H9 (cell line): ENCODE results near the gene MMP19. TPM values are rescaled to one million over a fixed set of nuclear protein-coding genes. Genes with fewer than 3 reads are reported as not detected.

Experiments used
- DNase-seq: peaks from one replicate; pipeline ENCODE4 v3.0.0-alpha.2; 2017
- H2AFZ ChIP-seq: one replicate; pipeline ENCODE4 v1.6.1; 2013; ENCODE audit warnings: mild to moderate bottlenecking, low read length, control low read depth, moderate library complexity
- H2AK5ac ChIP-seq: 2 replicates; pipeline ENCODE4 v1.6.1; 2013; ENCODE audit warnings: low read length, control low read depth, mixed read lengths; ENCODE audit not compliant: insufficient read length
- H2BK120ac ChIP-seq: one replicate; pipeline ENCODE4 v1.6.1; 2013; ENCODE audit warnings: low read depth, mild to moderate bottlenecking, low read length, control low read depth, inconsistent platforms; ENCODE audit not compliant: poor library complexity, severe bottlenecking
- H2BK12ac ChIP-seq: 2 replicates; pipeline ENCODE4 v1.6.1; 2013; ENCODE audit warnings: low read length, control low read depth, mixed read lengths, low read depth; ENCODE audit not compliant: insufficient read length
- H2BK15ac ChIP-seq: 2 replicates; pipeline ENCODE4 v1.6.1; 2013; ENCODE audit warnings: low read depth, low read length, control low read depth
- H2BK20ac ChIP-seq: one replicate; pipeline ENCODE4 v1.6.1; 2013; ENCODE audit warnings: low read depth, mild to moderate bottlenecking, low read length, control low read depth, inconsistent platforms; ENCODE audit not compliant: poor library complexity, severe bottlenecking
- H2BK5ac ChIP-seq: 2 replicates; pipeline ENCODE4 v1.6.1; 2013; ENCODE audit warnings: low read length, control low read depth, mixed read lengths; ENCODE audit not compliant: insufficient read length
- H3K14ac ChIP-seq: 2 replicates; pipeline ENCODE4 v1.6.1; 2013; ENCODE audit warnings: low read length, control low read depth; ENCODE audit not compliant: insufficient read depth
- H3K18ac ChIP-seq: 2 replicates; pipeline ENCODE4 v1.6.1; 2013; ENCODE audit warnings: low read depth, mild to moderate bottlenecking, mixed read lengths, low read length, control low read depth; ENCODE audit not compliant: insufficient read length
- H3K23ac ChIP-seq: 2 replicates; pipeline ENCODE4 v1.6.1; 2013; ENCODE audit warnings: low read length, control low read depth, mixed read lengths, low read depth; ENCODE audit not compliant: insufficient read length
- H3K23me2 ChIP-seq: 2 replicates; pipeline ENCODE4 v1.6.1; 2013; ENCODE audit warnings: low read depth, mild to moderate bottlenecking, mixed read lengths, low read length, control low read depth; ENCODE audit not compliant: insufficient read length, poor library complexity, severe bottlenecking
- H3K27ac ChIP-seq: 2 replicates; pipeline ENCODE4 v1.5.1; 2013; ENCODE audit warnings: low read length, control low read depth, mixed read lengths, low read depth; ENCODE audit not compliant: insufficient read length
- H3K27me3 ChIP-seq: 2 replicates; pipeline ENCODE4 v1.6.1; 2013; ENCODE audit warnings: low read length, control low read depth, inconsistent platforms; ENCODE audit not compliant: insufficient read depth
- H3K4ac ChIP-seq: 2 replicates; pipeline ENCODE4 v1.6.1; 2013; ENCODE audit warnings: low read depth, mild to moderate bottlenecking, control low read depth, inconsistent platforms, low read length, moderate library complexity
- H3K4me1 ChIP-seq: 2 replicates; pipeline ENCODE4 v1.6.1; 2013; ENCODE audit warnings: low read length, control low read depth, inconsistent platforms; ENCODE audit not compliant: insufficient read depth
- H3K4me2 ChIP-seq: 2 replicates; pipeline ENCODE4 v1.6.1; 2013; ENCODE audit warnings: low read length, control low read depth, mixed read lengths; ENCODE audit not compliant: insufficient read length, insufficient read depth
- H3K56ac ChIP-seq: 2 replicates; pipeline ENCODE4 v1.6.1; 2013; ENCODE audit warnings: low read depth, mild to moderate bottlenecking, mixed read lengths, low read length, control low read depth; ENCODE audit not compliant: insufficient read length
- H3K79me1 ChIP-seq: 2 replicates; pipeline ENCODE4 v1.6.1; 2013; ENCODE audit warnings: low read depth, mild to moderate bottlenecking, moderate library complexity, low read length, control low read depth, inconsistent platforms; ENCODE audit not compliant: insufficient read depth, poor library complexity, severe bottlenecking
- H3K79me2 ChIP-seq: 2 replicates; pipeline ENCODE4 v1.6.1; 2013; ENCODE audit warnings: low read length, control low read depth, inconsistent platforms; ENCODE audit not compliant: insufficient read depth
- H3K9ac ChIP-seq: 2 replicates; pipeline ENCODE4 v1.6.1; 2013; ENCODE audit warnings: low read length, control low read depth, mixed read lengths; ENCODE audit not compliant: insufficient read length; ENCODE audit errors: extremely low read depth
- H3K9me3 ChIP-seq: one replicate; pipeline ENCODE4 v1.6.1; 2013; ENCODE audit warnings: low read depth, low read length, inconsistent platforms; ENCODE audit not compliant: control insufficient read depth
- H3T11ph ChIP-seq: one replicate; pipeline ENCODE4 v1.6.1; 2013; ENCODE audit warnings: mild to moderate bottlenecking, low read length, control low read depth, inconsistent platforms
- H4K20me1 ChIP-seq: one replicate; pipeline ENCODE4 v1.6.1; 2013; ENCODE audit not compliant: control insufficient read depth, insufficient read length, insufficient read depth
- H4K5ac ChIP-seq: 2 replicates; pipeline ENCODE4 v1.6.1; 2013; ENCODE audit warnings: low read depth, mild to moderate bottlenecking, mixed read lengths, low read length, control low read depth; ENCODE audit not compliant: insufficient read length
- H4K8ac ChIP-seq: replicated peaks from 2 replicates; pipeline ENCODE4 v1.6.1; 2013; ENCODE audit warnings: low read length, control low read depth, mixed read lengths, low read depth; ENCODE audit not compliant: insufficient read length
- H4K91ac ChIP-seq: 2 replicates; pipeline ENCODE4 v1.6.1; 2013; ENCODE audit warnings: low read depth, mild to moderate bottlenecking, moderate library complexity, mixed read lengths, low read length, control low read depth; ENCODE audit not compliant: insufficient read length
- H3K27ac Mint-ChIP-seq, 3 experiments: 2 replicates in 2 of 3; 3 replicates in 1 of 3; pipeline ENCODE4 v1.8.0; 2020 to 2021; ENCODE audit warnings: mixed read lengths in 3 of 3, mild to moderate bottlenecking in 1 of 3, moderate library complexity in 1 of 3
- H3K27me3 Mint-ChIP-seq: 2 replicates; pipeline ENCODE4 v1.8.0; 2021; ENCODE audit warnings: low read depth, mild to moderate bottlenecking, moderate library complexity, mixed read lengths
- H3K36me3 Mint-ChIP-seq, 3 experiments: 2 replicates in 2 of 3; 3 replicates in 1 of 3; pipeline ENCODE4 v1.8.0; 2020 to 2021; ENCODE audit warnings: low read depth in 3 of 3, mixed read lengths in 3 of 3; ENCODE audit not compliant: insufficient read depth in 1 of 3
- H3K4me1 Mint-ChIP-seq, 2 experiments: 2 replicates each; pipeline ENCODE4 v1.8.0; 2020; ENCODE audit warnings: mixed read lengths in 2 of 2
- H3K4me3 Mint-ChIP-seq, 2 experiments: 2 replicates in 1 of 2; 3 replicates in 1 of 2; pipeline ENCODE4 v1.8.0; 2020 to 2021; ENCODE audit warnings: mild to moderate bottlenecking in 2 of 2, mixed read lengths in 2 of 2, moderate library complexity in 1 of 2
- H3K9me3 Mint-ChIP-seq, 2 experiments: 2 replicates in 1 of 2; 3 replicates in 1 of 2; pipeline ENCODE4 v1.8.0; 2020; ENCODE audit warnings: mild to moderate bottlenecking in 2 of 2, mixed read lengths in 2 of 2, moderate library complexity in 1 of 2
- CTCF ChIP-seq: fragments of 200-600 bp; sonication (generic); conservative IDR thresholded peaks from 3 replicates; pipeline ENCODE4 v1.8.0; 2021; ENCODE audit warnings: antibody characterized with exemption, mild to moderate bottlenecking
- total RNA-seq: library from RNA; stranded (reverse); gene quantifications from 2 replicates; pipeline ENCODE4 v1.2.1, GENCODE V29; 2021

MMP19 gene
- total RNA-seq, 1 experiment from 2014 or later = 1.7 TPM

DNA sequence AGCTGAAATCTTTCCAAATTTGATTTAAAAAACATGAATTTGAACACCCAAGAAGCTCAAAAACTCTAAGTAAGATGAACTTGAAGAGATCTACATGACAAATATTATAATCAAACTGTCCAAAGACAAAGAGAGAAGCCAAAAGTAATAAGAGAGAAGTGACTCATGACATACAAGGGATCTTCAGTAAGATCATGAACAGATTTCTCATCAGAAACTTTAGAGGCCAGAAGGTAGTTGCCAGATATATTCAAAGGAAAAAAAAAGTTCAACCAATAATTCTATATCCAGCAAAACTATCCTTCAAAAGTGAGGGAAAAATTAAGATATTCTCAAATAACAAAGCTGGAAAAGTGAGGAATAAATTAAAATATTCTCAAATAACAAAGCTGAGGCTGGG is 35.1 kb upstream of the MMP19 start:
- H3K4me1 Mint-ChIP-seq = peaks cover 18 to 23% of the 10 kb centered on the region in 2 experiments
- H3K9me3 Mint-ChIP-seq = peaks cover 14% of the 10 kb centered on the region in 2 experiments

More for the DNA sequence above, 35.1 kb upstream of the MMP19 start:
- H3K79me2 ChIP-seq = no peaks in the 10 kb centered on the region
- no peak overlapping the region for H2AK5ac ChIP-seq
- H3K9ac ChIP-seq = no peak overlapping the region
- no peaks in the 10 kb centered on the region for H3K23me2 ChIP-seq
- H3K18ac ChIP-seq = no peak overlapping the region
- no peak overlapping the region for H3K4me2 ChIP-seq
- no peaks in the 10 kb centered on the region for H3K9me3 ChIP-seq
- no peak overlapping the region for H4K91ac ChIP-seq
- no peak for DNase-seq
- H2BK120ac ChIP-seq = no peak overlapping the region
- H2BK15ac ChIP-seq = no peak overlapping the region
- H3K4ac ChIP-seq = no peak overlapping the region
- H3K79me1 ChIP-seq = no peaks in the 10 kb centered on the region
- Mint-ChIP-seq H3K27me3 (no peaks in the 10 kb centered on the region; the same call in 1 of the 2 replicates), H3K27ac (no peak overlapping the region), H3K4me3 (no peak overlapping the region), H3K36me3 (peaks cover 0 to 14% (median 9%) of the 10 kb centered on the region in 3 experiments; a peak in 5 of 7 replicates)
- no peak overlapping the region for H3K14ac ChIP-seq
- no peak overlapping the region for H3K27ac ChIP-seq
- no peak overlapping the region for H2AFZ ChIP-seq
- no peak overlapping the region for H3K23ac ChIP-seq
- no peak overlapping the region for H2BK5ac ChIP-seq
- H4K8ac ChIP-seq = no peak overlapping the region
- no peak overlapping the region for H2BK20ac ChIP-seq
- no peaks in the 10 kb centered on the region for H4K20me1 ChIP-seq
- no peak overlapping the region for H3T11ph ChIP-seq
- peaks cover 2% of the 10 kb centered on the region; the same call in 1 of the 2 replicates for H3K4me1 ChIP-seq
- H3K27me3 ChIP-seq = no peaks in the 10 kb centered on the region
- H3K56ac ChIP-seq = no peak overlapping the region
- no peak for TF ChIP-seq CTCF
- no peak overlapping the region for H4K5ac ChIP-seq
- H2BK12ac ChIP-seq = no peak overlapping the region
